Measurements from ENCODE around the gene PHTF2.

The PHTF2 gene

DNA sequence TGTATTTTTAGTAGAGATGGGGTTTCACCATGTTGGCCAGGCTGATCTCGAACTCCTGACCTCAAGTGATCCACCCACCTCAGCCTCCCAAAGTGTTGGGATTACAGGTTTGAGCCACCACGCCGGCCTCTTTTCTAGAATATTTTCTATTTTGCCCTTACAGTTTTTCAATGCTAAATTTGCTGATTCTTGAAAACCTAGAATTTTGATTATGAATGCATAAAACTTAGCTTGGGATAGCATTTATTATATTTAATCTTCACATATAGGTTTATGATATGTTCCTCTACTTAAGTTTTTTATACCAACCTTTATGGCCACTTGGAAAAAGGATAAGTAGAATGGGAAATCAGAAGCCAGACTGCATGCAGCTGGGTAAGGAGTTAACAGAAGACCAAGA lies 2.5 kb upstream of the PHTF2 start:
- no peak for DNase-seq

DNA sequence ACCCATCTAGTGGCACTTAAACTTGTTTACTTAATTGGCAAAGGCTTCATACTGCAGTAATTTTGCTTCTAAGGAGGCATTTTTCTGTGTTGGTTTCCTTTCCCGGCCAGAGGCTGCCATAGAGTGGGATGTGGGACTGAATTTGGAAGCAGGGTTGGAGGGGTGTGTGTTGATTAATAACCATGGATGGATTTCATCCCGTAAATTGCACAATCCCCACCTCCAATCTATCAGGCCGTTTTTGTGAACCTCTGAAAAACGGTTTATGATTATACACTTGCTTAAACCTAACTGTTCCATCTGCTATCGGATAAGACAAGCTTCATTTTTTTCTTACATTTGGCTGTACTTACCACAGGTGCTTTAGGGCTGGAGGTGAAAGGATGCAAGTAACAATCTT lies 1.6 kb upstream of the PHTF2 start:
- no peak for DNase-seq

DNA sequence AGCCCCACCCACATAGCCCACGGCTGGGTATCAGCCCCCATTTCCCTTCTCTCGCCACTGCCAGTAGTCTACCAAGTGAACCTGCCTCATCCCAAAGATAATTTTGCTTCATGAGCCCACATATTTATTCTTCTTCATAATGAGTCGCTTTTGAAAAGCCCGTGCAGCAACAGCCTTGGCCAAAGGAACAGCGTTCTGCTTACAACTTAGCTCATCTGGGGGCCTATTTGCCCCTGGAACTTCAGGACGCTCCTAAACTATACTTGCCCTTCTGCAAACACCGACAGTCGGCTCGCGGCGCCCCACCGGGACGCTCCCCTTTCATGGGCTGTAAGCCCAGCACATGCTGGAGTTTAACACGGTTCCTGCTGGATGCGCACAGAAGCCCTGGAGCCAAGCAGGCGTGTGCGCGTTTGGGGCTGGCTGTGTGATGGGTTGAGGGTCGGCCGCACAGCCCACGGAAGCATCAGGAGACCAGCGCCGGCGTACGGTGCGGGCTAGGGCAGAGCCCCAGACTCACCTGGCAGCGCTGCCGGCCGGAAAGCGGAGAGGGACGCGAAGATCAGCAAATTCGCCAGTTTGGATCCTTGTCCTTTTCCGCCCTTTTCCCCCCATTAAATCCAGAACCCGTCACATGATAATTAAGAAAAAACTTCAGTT lies 709 bp upstream of the PHTF2 start:
- DNase-seq = peak in 1 of 2 experiments; percentile 71

DNA sequence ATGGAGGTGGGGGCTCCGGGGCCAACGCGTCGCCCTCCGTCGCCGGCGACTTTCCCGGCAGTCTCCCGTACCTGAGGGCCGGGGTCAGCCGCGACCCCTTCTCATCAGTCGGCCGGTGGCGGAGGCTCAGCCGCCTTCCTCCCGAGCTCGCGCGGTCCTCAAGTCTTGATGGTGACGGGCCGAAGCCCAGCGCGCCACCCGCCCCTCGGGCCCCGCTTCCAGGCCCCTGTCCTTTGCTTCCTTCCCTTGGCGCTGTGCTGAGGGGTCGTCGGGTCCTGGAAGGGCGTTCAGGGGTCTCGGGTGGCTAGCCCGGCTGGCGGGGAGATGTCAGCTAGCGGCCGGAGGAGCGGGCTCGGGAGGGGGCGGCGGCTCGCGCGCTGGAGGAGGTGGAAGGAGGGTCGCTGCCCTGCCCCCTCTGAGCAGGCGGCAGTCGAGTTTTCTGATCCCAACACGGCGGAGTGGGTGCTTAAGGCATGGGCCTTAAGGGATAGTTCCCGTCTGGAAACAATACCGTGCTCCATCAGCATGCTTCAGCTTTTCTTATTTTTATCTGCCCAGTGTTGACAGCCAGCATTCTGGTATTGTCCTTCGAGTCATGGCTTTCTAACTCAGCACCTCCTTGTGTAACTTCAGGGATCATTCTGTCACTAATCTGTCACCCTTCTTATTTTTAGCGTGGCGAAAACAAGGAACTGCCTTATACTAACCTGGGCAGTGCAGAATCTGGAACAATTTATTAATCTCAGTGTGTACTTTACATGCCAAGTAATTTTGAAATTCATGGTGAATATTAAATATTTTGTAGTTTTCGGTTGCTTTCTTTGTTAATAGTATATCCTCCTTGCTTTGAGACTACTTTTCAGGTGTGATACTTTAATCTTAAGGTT lies 748 bp downstream of the PHTF2 start:
- DNase-seq = peak in 1 of 2 experiments; percentile 57

- DNase-seq = no peak
These were observed 1.6 kb downstream of the PHTF2 start for GRCh38 chr7:77800158-77800557.

- DNase-seq = no peak
These were observed 2.2 kb downstream of the PHTF2 start for GRCh38 chr7:77800730-77801129.

DNA sequence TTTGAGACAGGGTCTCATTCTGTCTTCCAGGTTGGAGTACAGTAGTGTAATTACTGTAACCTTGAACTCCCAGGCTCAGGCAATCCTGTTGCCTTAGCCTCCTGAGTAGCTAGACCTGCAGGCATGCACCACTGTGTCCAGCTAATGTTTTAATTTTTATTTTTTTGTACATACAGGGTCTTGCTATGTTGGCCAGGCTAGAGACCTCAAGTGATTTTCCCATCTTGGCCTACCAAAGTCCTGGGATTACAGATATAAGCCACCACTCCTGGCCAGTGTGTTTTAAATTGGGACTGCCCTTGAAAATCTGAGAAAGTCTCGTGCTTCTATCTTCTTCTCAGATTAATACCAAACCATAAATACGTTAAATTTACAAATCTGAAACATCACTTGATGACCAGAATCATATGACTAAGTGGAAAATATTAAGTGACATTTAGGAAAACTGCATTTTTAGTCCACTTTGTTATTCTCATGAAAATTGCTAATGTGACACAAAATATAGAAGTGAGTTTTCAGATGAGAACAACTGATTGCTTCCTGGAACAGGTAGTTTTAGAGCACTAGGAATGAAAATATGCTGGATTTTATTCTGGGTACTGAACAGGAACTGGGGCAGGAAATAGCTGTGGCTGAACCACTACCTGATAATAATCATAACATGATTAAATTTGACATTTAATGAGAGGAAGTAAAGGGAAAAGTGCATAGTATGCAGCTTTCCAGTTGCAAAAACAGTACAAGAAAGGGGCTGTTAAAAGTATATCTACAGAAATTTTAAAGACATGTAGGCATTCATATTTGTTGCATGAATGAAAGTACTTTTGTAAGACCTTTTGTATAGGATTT lies 4.2 kb downstream of the PHTF2 start:
- DNase-seq = no peak

- no peak for DNase-seq
These were observed 7.9 kb downstream of the PHTF2 start for GRCh38 chr7:77806425-77806824.

- DNase-seq = no peak
These were observed 9.9 kb downstream of the PHTF2 start for GRCh38 chr7:77808517-77808916.

GRCh38 chr7:77811516-77812289 lies 13.1 kb downstream of the PHTF2 start:
- DNase-seq = no peak

DNA sequence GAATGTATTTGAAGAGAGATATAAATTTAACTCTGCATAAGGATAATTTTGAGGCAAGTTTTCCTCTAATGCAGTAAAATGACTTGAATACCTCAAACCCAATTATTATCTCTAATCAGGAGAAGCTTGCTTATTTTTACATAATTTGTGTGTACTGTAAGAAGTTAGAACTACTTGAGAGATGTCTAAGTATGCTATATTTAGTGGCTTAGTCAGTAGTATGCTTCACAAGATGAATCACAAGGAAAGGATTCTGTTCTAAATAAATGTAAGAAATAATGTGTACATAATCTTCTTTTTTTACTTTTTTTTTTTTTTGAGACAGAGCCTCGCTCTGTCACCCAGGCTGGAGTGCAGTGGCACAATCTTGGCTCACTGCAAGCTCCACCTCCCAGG lies 13.7 kb downstream of the PHTF2 start:
- DNase-seq = no peak

DNA sequence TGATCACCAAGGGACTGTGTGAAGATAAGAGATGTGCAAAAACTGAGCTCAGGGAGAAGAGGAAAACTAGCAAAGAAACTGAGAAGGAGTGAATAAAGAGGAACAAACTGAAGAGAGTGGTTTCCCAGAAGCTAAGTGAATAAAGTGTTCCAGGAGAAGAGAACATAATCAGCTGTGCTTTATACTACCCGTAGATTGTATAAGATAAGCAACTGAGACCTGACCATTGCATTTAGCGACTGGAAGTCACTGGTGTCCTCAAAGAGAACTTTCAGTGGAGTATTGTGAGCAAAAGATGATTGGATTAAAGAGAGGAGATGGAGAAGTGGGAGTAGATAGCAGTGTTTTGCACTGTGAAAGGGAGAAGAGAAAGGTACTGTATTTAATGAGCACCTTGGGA lies 14.6 kb downstream of the PHTF2 start:
- no peak for DNase-seq

DNA sequence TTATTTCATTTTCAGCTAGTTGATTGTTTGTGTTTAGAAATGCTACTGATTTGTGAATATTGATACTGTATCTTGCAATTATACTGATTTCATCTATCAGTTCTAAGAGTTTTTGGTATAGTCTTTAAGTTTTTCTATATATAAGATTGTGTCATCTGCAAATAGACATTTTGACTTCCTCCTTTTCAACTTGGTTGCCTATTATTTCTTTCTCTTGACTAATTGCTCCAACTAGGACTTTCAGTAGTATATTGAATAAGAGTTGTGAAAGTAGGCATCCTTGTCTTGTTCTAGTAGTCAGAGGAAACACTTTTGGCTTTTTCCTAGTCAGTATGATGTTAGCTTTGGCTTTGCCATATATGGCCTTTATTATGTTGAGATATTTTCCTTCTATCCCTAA lies 20.4 kb downstream of the PHTF2 start:
- no peak for DNase-seq

GRCh38 chr7:77820967-77821366 lies 22.4 kb downstream of the PHTF2 start:
- no peak for DNase-seq

DNA sequence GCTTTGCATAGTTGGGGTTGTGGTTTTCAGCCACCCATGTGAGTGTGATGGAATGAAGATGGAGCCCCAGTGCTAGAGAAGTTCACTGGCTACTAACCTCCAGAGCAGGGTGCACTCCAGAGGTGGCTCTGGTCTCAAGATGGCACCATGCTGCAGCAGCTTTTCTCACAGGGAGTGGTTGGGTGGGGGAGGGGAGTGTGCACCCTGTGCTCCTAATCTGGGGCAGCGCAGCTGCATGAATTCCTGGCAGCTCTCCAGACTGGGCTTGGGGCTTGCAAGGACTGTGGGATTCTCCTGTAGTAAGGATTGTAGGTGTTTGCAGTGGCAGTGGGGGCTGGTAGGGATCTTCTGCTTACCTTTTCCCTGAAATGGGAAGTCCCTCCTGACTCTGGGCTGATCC lies 23.7 kb downstream of the PHTF2 start:
- no peak for DNase-seq

- no peak for DNase-seq
These were observed 25.2 kb downstream of the PHTF2 start for GRCh38 chr7:77823787-77824186.

DNA sequence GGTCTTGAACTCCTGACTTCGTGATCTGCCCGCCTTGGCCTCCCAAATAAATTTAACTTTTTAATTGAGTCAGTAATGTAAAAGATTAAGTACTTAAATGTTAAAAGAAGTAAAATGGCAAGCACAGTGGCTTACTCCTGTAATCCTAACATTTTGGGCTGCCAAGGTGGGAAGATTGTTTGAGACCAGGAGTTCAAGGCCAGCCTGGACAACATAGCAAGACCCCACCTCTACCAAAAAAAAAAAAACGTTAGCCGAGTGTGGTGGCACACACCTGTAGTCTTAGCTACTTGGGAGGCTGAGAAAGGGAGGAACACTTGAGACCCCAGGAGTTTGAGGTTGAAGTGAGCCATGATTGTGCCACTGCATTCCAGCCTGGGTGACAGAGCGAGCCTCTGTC lies 26.1 kb downstream of the PHTF2 start:
- DNase-seq = no peak

DNA sequence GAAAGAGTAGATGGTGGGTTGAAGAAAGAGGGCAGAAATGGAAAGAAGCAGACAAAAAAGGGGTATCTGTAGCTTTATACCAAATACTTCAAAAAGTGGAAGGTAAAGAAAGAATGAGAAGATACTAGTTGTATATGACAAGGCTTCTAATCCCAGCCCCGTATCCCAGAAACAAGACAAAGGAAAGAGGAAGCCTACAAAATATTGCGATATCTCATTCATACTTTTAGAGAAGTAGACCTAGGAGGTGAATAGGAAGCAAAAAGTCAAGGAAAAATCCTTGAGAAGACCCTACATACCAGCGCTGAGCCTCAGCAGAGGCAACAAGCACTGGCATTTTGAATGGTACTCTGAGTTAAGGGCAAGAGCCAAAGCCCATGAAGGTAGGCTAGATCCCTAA lies 26.6 kb downstream of the PHTF2 start:
- no peak for DNase-seq

DNA sequence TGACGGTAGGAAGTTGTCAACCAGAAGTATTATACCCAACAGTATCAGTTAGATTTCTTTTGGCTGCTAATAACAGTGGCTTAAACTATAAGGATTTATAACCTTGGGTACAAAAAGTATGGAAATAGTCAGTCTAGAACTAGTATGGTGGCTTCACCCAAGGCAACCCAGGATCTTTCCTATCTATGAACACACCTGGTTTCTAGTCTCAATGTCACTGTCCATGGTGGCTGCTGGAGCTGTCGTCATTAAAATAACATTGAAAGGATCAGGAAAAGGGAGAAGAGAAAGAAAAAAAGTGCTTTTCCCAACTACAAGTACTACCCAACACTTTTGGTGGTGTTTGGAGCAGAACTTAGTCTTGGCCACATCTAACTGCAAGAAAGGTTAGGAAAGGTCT lies 27.7 kb downstream of the PHTF2 start:
- no peak for DNase-seq

- DNase-seq = no peak
These were observed 29.4 kb downstream of the PHTF2 start for GRCh38 chr7:77827999-77828398.

GRCh38 chr7:77830649-77831355 lies 32.2 kb downstream of the PHTF2 start:
- DNase-seq = no peak

DNA sequence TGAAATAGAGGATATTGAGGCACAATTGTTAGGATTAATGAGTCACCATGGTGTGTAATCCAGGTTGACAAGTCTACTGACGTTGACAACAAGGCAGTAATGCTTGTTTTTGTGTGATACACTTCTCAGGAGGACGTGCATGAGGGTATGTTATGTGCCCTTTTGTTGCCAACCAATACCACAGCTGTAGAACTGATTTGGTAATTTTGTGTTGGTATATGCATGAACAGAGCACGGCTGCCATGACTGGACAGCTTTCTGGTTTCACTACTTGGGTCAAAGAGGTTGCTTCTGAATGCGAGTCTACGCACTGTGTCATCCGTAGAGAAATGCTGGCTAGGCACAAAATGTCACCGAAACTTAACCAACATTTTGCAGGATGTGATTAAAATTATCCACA lies 32.9 kb downstream of the PHTF2 start:
- no peak for DNase-seq

All from NCI-H524 (cell line).